Trophoblast cell (in vitro differentiated cells and primary cell): ENCODE results near the gene LRMDA.

ENCODE experiments used
- DNase-seq, 2 donors: peaks; one replicate each; pipeline ENCODE4 v3.0.0-alpha.2; 2016
- H2AFZ ChIP-seq: 2 replicates; pipeline ENCODE4 v1.6.1; 2013; ENCODE audit warnings: low read length, moderate library complexity, mild to moderate bottlenecking; ENCODE audit not compliant: insufficient read depth, poor library complexity
- H2AK5ac ChIP-seq: 2 replicates; pipeline ENCODE4 v1.6.1; 2013; ENCODE audit warnings: mild to moderate bottlenecking, low read length
- H2BK120ac ChIP-seq: 2 replicates; pipeline ENCODE4 v1.6.1; 2013; ENCODE audit warnings: low read length, mild to moderate bottlenecking, moderate library complexity; ENCODE audit not compliant: insufficient read depth, poor library complexity
- H2BK12ac ChIP-seq: 2 replicates; pipeline ENCODE4 v1.6.1; 2013; ENCODE audit warnings: mild to moderate bottlenecking, low read length, moderate library complexity
- H2BK5ac ChIP-seq: 2 replicates; pipeline ENCODE4 v1.6.1; 2013; ENCODE audit warnings: low read length, low read depth, moderate library complexity, mild to moderate bottlenecking; ENCODE audit not compliant: poor library complexity
- H3K14ac ChIP-seq: 2 replicates; pipeline ENCODE4 v1.6.1; 2013; ENCODE audit warnings: mild to moderate bottlenecking, low read length
- H3K18ac ChIP-seq: 2 replicates; pipeline ENCODE4 v1.6.1; 2013; ENCODE audit warnings: mild to moderate bottlenecking, low read length
- H3K23ac ChIP-seq: 2 replicates; pipeline ENCODE4 v1.6.1; 2013; ENCODE audit warnings: low read length
- H3K27ac ChIP-seq: 2 replicates; pipeline ENCODE4 v1.5.1; 2013; ENCODE audit warnings: low read depth, mild to moderate bottlenecking, inconsistent platforms, low read length, moderate library complexity
- H3K27me3 ChIP-seq: 2 replicates; pipeline ENCODE4 v1.6.1; 2013; ENCODE audit warnings: inconsistent platforms, mild to moderate bottlenecking, low read length, moderate library complexity; ENCODE audit not compliant: insufficient read depth
- H3K36me3 ChIP-seq, 2 experiments: 1 replicate in 1 of 2; 2 replicates in 1 of 2; pipeline ENCODE4 v1.6.1; 2013; ENCODE audit warnings: low read length in 2 of 2, mild to moderate bottlenecking in 2 of 2, moderate library complexity in 1 of 2; ENCODE audit not compliant: insufficient read depth in 2 of 2, control insufficient read depth in 1 of 2
- H3K4ac ChIP-seq: 2 replicates; pipeline ENCODE4 v1.6.1; 2013; ENCODE audit warnings: low read depth, mild to moderate bottlenecking, low read length, moderate library complexity
- H3K4me1 ChIP-seq, 2 experiments: 1 replicate in 1 of 2; 2 replicates in 1 of 2; pipeline ENCODE4 v1.6.1; 2013; ENCODE audit warnings: low read length in 2 of 2, mild to moderate bottlenecking in 2 of 2, moderate library complexity in 1 of 2; ENCODE audit not compliant: insufficient read depth in 2 of 2, control insufficient read depth in 1 of 2
- H3K4me2 ChIP-seq: 2 replicates; pipeline ENCODE4 v1.6.1; 2013; ENCODE audit warnings: inconsistent platforms, mild to moderate bottlenecking, low read length, moderate library complexity
- H3K4me3 ChIP-seq: 2 replicates; pipeline ENCODE4 v1.5.1; 2013; ENCODE audit warnings: mild to moderate bottlenecking, low read depth, low read length, inconsistent platforms
- H3K79me1 ChIP-seq: one replicate; pipeline ENCODE4 v1.6.1; 2013; ENCODE audit warnings: low read length
- H3K79me2 ChIP-seq: 2 replicates; pipeline ENCODE4 v1.6.1; 2013; ENCODE audit warnings: low read length, mild to moderate bottlenecking; ENCODE audit not compliant: control insufficient read depth, insufficient read depth, poor library complexity
- H3K9ac ChIP-seq: 2 replicates; pipeline ENCODE4 v1.6.1; 2013; ENCODE audit warnings: mild to moderate bottlenecking, low read length
- H3K9me3 ChIP-seq: 2 replicates; pipeline ENCODE4 v1.6.1; 2013; ENCODE audit warnings: low read depth, mild to moderate bottlenecking, control low read depth, inconsistent platforms, low read length; ENCODE audit not compliant: insufficient read depth
- H4K12ac ChIP-seq: 2 replicates; pipeline ENCODE4 v1.6.1; 2013; ENCODE audit warnings: low read depth, mild to moderate bottlenecking, low read length, moderate library complexity
- H4K8ac ChIP-seq: 2 replicates; pipeline ENCODE4 v1.6.1; 2013; ENCODE audit warnings: low read depth, mild to moderate bottlenecking, low read length, moderate library complexity
- H4K91ac ChIP-seq: one replicate; pipeline ENCODE4 v1.6.1; 2013; ENCODE audit warnings: low read depth, mild to moderate bottlenecking, low read length, moderate library complexity
- WGBS: extraction: QIAGEN DNeasy Blood & Tissue Kit; methylation state at CpG from one replicate; pipeline ENCODE4 v1.1.7; 2013; ENCODE audit warnings: missing lambda C conversion rate; ENCODE audit not compliant: insufficient read length, insufficient coverage; ENCODE audit errors: extremely low coverage; 5-methylcytosine and 5-hydroxymethylcytosine counted together

Gene LRMDA

GRCh38 chr10:76044751-76045150 lies 613.3 kb downstream of the LRMDA start:
- Histone ChIP-seq H3K4me3 (no peak overlapping the region), H2BK5ac (no peak overlapping the region), H3K23ac (no peak overlapping the region), H2BK12ac (peak overlapping the region; percentile 63), H4K12ac (no peak overlapping the region), H3K79me1 (peaks cover 28% of the 10 kb centered on the region), H3K18ac (no peak overlapping the region), H2AK5ac (no peak overlapping the region), H2AFZ (no peak overlapping the region), H3K9ac (no peak overlapping the region), H3K79me2 (peaks cover 3% of the 10 kb centered on the region), H3K4me2 (no peak overlapping the region), H2BK120ac (no peak overlapping the region), H3K27ac (no peak overlapping the region), H3K4me1 (peaks cover 13 to 17% of the 10 kb centered on the region in 2 experiments), H3K4ac (no peak overlapping the region), H3K9me3 (no peaks in the 10 kb centered on the region), H4K91ac (peak overlapping the region; percentile 18), H3K36me3 (peaks cover 0 to 2% of the 10 kb centered on the region in 2 experiments), H4K8ac (no peak overlapping the region), H3K27me3 (no peaks in the 10 kb centered on the region), H3K14ac (no peak overlapping the region)
- no peak for DNase-seq

GRCh38 chr10:76045174-76045573 lies 613.8 kb downstream of the LRMDA start:
- H3K27me3 ChIP-seq, result no peaks in the 10 kb centered on the region
- H2AFZ ChIP-seq, result no peak overlapping the region
- no peak overlapping the region for H2AK5ac ChIP-seq
- H3K23ac ChIP-seq, result no peak overlapping the region
- no peak overlapping the region for H4K8ac ChIP-seq
- no peaks in the 10 kb centered on the region for H3K9me3 ChIP-seq
- H2BK120ac ChIP-seq, result peak overlapping the region; percentile 71
- H3K9ac ChIP-seq, result no peak overlapping the region
- H3K79me1 ChIP-seq, result peaks cover 30% of the 10 kb centered on the region
- DNase-seq, result no peak
- peak overlapping the region; percentile 18 for H4K91ac ChIP-seq
- peak overlapping the region; percentile 96 for H2BK12ac ChIP-seq
- H3K4me3 ChIP-seq, result no peak overlapping the region
- peaks cover 3% of the 10 kb centered on the region for H3K79me2 ChIP-seq
- H3K14ac ChIP-seq, result no peak overlapping the region
- no peak overlapping the region for H3K4ac ChIP-seq
- no CpG with 5 or more reads among the region's 1 CpG for WGBS
- no peak overlapping the region for H2BK5ac ChIP-seq
- H3K4me2 ChIP-seq, result no peak overlapping the region
- H3K36me3 ChIP-seq, result peaks cover 0 to 2% of the 10 kb centered on the region in 2 experiments
- no peak overlapping the region for H3K27ac ChIP-seq
- no peak overlapping the region for H4K12ac ChIP-seq
- H3K18ac ChIP-seq, result no peak overlapping the region
- H3K4me1 ChIP-seq, result peaks cover 14 to 17% of the 10 kb centered on the region in 2 experiments

DNA sequence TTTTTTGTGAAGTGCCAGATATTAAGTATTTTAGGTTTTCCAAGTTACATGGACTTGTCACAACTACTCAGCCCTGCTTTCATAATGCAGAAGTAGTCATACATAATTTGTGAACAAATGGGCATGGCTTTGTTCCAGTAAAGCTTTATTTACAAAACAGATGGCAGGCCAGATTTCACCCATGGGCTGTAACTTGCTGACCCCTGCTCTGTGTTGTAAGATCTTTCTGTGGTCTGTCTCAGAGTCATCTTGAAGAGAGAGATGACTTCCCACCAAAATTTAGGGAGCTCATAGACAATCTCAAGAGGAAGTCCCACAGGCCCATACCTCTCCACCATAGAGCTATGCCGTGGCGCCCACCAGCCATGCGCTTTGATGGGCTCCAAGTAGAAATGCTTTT lies 616.1 kb downstream of the LRMDA start:
- Histone ChIP-seq H3K9ac (no peak overlapping the region), H4K91ac (peak overlapping the region; percentile 26), H2AK5ac (no peak overlapping the region), H2BK5ac (no peak overlapping the region), H4K8ac (no peak overlapping the region), H2BK120ac (no peak overlapping the region), H3K9me3 (no peaks in the 10 kb centered on the region), H3K23ac (no peak overlapping the region), H3K4me1 (peaks cover 19 to 20% of the 10 kb centered on the region in 2 experiments), H3K79me1 (peaks cover 30% of the 10 kb centered on the region), H3K4me3 (no peak overlapping the region), H4K12ac (no peak overlapping the region), H3K14ac (no peak overlapping the region), H3K18ac (no peak overlapping the region), H2AFZ (no peak overlapping the region), H3K79me2 (peaks cover 3% of the 10 kb centered on the region), H2BK12ac (no peak overlapping the region), H3K27ac (no peak overlapping the region), H3K4me2 (no peak overlapping the region), H3K27me3 (no peaks in the 10 kb centered on the region), H3K36me3 (peaks cover 0 to 2% of the 10 kb centered on the region in 2 experiments), H3K4ac (no peak overlapping the region)
- no peak for DNase-seq
- no CpG with 5 or more reads among the region's 3 CpGs for WGBS

GRCh38 chr10:76049581-76050290 lies 618.3 kb downstream of the LRMDA start:
- no peak overlapping the region for H3K18ac ChIP-seq
- peak overlapping the region; percentile 71 for H3K14ac ChIP-seq
- H3K4me1 ChIP-seq, result peaks cover 20 to 26% of the 10 kb centered on the region in 2 experiments
- H3K79me2 ChIP-seq, result peaks cover 3% of the 10 kb centered on the region
- H2BK120ac ChIP-seq, result peak overlapping the region; percentile 86
- H3K27ac ChIP-seq, result peak overlapping the region; percentile 76
- H2BK12ac ChIP-seq, result peak overlapping the region; percentile 81
- peaks cover 2% of the 10 kb centered on the region for H3K9me3 ChIP-seq
- peak overlapping the region; percentile 86 for H2AK5ac ChIP-seq
- peak overlapping the region; percentile 63 for H3K4ac ChIP-seq
- peak in 1 of 2 donors; percentile 7 for DNase-seq
- peak overlapping the region; percentile 91 for H4K91ac ChIP-seq
- H3K23ac ChIP-seq, result no peak overlapping the region
- H3K9ac ChIP-seq, result no peak overlapping the region
- peaks cover 29% of the 10 kb centered on the region for H3K79me1 ChIP-seq
- peak overlapping the region; percentile 84 for H2BK5ac ChIP-seq
- H3K27me3 ChIP-seq, result no peaks in the 10 kb centered on the region
- peaks cover 0 to 2% of the 10 kb centered on the region in 2 experiments for H3K36me3 ChIP-seq
- H2AFZ ChIP-seq, result no peak overlapping the region
- no peak overlapping the region for H3K4me2 ChIP-seq
- H4K8ac ChIP-seq, result peak overlapping the region; percentile 33
- H3K4me3 ChIP-seq, result no peak overlapping the region
- no peak overlapping the region for H4K12ac ChIP-seq
- no CpG with 5 or more reads among the region's 5 CpGs for WGBS
